ENCODE data around the gene EML4. TPM values are rescaled to one million over a fixed set of nuclear protein-coding genes. Genes with fewer than 3 reads are reported as not detected.
A peak's percentile ranks its signal among the peaks of the same experiment; 100 is the strongest.

Gene EML4
- total and polyA plus RNA-seq, 2 of the 13 experiments (the other 11 are each of a cell fraction or from before 2014, with no cell fraction given): 243 to 476 TPM

- TF ChIP-seq PRDM4 (CRISPR knock-in tag; IDR thresholded peaks at IDR 0.05; ENCODE audit: borderline replicate concordance) (no peak), ZNF224 (CRISPR knock-in tag; IDR thresholded peaks at IDR 0.05) (no peak), ZNF772 (CRISPR knock-in tag; IDR thresholded peaks at IDR 0.05) (peak; percentile 80), ZNF446 (CRISPR knock-in tag; IDR thresholded peaks at IDR 0.05) (no peak), SPEN (CRISPR knock-in tag; IDR thresholded peaks at IDR 0.05; ENCODE audit: low read depth) (peak; percentile 19; the same call in 1 of the 2 replicates), ARID2 (CRISPR knock-in tag; IDR thresholded peaks at IDR 0.05; ENCODE audit: borderline replicate concordance) (no peak), ATF7 (IDR thresholded peaks at IDR 0.05) (no peak), ATF7 (CRISPR knock-in tag; IDR thresholded peaks at IDR 0.05) (no peak), TARDBP (CRISPR knock-in tag; IDR thresholded peaks at IDR 0.05) (no peak; the same call in 1 of the 2 replicates), ZNF205 (CRISPR knock-in tag; IDR thresholded peaks at IDR 0.05) (peak; percentile 78; the same call in 1 of the 2 replicates), ZGPAT (CRISPR knock-in tag; IDR thresholded peaks at IDR 0.05) (peak; percentile 84), ZNF280D (CRISPR knock-in tag; IDR thresholded peaks at IDR 0.05) (no peak), REXO4 (CRISPR knock-in tag; IDR thresholded peaks at IDR 0.05; ENCODE audit: borderline replicate concordance) (no peak), NRL (CRISPR knock-in tag; IDR thresholded peaks at IDR 0.05; ENCODE audit: borderline replicate concordance) (no peak), ZNF768 (CRISPR knock-in tag; IDR thresholded peaks at IDR 0.05) (no peak; the same call in 1 of the 2 replicates), RXRB (CRISPR knock-in tag; IDR thresholded peaks at IDR 0.05; ENCODE audit: borderline replicate concordance) (peak; percentile 87), DRAP1 (CRISPR knock-in tag; IDR thresholded peaks at IDR 0.05) (peak; percentile 95), YY1 (IDR thresholded peaks at IDR 0.05; ENCODE audit: insufficient read depth, insufficient replicate concordance, low read depth, low read length) (peak; percentile 14), MEIS2 (CRISPR knock-in tag; IDR thresholded peaks at IDR 0.05) (peak; percentile 72; the same call in 1 of the 2 replicates), RBAK (CRISPR knock-in tag; IDR thresholded peaks at IDR 0.05) (no peak), KDM4B (CRISPR knock-in tag; IDR thresholded peaks at IDR 0.05) (peak; percentile 78; the same call in 1 of the 2 replicates)
These were observed 41.4 kb upstream of the EML4 start (continued) for GRCh38 chr2:42127425-42128424.

Measured in HepG2 (cell line).